GM10266 (cell line): Measurements from ENCODE around the gene AOX1.

ENCODE experiments used
- DNase-seq: peaks from one replicate; pipeline ENCODE4 v3.0.0; 2012; ENCODE audit errors: extremely low spot score
- TF ChIP-seq, protein P1 (sequence below): IDR thresholded peaks from 2 replicates; pipeline ENCODE4 v1.5.1; 2012; ENCODE audit warnings: mild to moderate bottlenecking, low read depth; ENCODE audit not compliant: control insufficient read depth, insufficient read depth; ENCODE audit errors: missing control alignments

AOX1 gene

DNA sequence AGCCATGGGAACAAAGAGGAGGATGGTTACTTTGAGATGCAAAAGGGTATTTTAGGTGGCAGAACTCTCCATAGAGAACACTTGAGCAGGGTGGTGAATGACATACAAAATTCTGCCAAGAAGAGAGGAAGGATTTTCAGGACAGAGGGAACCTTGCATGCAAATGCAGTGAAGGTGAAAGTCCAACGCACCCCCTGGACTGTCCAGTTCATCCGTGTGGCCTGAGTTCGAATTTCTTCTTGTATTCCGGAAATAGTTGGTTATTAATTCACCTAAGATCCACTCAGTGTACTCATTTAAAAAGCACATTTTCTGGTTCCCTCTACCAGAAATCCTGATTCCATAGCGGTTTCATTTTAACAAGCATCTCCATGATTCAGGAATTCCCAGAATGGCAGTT lies 5.5 kb downstream of the AOX1 start:
- DNase-seq: no peak
- TF ChIP-seq, protein P1, sequence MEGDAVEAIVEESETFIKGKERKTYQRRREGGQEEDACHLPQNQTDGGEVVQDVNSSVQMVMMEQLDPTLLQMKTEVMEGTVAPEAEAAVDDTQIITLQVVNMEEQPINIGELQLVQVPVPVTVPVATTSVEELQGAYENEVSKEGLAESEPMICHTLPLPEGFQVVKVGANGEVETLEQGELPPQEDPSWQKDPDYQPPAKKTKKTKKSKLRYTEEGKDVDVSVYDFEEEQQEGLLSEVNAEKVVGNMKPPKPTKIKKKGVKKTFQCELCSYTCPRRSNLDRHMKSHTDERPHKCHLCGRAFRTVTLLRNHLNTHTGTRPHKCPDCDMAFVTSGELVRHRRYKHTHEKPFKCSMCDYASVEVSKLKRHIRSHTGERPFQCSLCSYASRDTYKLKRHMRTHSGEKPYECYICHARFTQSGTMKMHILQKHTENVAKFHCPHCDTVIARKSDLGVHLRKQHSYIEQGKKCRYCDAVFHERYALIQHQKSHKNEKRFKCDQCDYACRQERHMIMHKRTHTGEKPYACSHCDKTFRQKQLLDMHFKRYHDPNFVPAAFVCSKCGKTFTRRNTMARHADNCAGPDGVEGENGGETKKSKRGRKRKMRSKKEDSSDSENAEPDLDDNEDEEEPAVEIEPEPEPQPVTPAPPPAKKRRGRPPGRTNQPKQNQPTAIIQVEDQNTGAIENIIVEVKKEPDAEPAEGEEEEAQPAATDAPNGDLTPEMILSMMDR: no peak

DNA sequence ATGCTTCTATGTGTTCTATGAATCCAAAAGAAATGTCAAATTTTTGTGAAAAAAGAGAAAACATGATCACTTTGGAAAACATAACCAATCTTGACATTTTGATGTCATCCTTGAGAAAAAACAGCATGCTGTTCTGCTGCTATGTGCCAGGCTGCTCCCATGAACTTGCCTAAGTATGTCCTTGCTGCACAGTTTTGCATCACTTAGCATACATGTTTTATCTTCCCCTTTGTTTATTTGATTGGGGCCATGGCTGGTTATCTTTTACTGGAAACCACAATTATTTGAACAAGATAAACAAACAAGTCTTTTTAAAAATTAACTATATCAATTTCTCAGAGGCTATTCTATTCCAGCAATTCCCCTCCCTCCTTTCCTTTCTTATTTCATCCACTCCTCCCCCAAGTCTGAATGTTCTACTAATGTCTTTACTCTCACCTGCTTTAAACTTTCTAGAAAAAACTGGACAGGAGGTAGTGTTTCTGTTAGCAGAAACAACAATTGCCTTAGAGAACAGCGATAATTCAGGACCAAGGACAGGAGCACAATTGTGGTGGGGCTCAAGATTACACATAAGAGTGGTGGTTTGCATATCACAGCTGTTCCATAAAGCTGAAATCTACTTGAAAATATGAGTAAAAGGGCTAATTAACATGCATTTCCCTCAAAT lies 6.7 kb downstream of the AOX1 start:
- TF ChIP-seq, protein P1: no peak

DNA sequence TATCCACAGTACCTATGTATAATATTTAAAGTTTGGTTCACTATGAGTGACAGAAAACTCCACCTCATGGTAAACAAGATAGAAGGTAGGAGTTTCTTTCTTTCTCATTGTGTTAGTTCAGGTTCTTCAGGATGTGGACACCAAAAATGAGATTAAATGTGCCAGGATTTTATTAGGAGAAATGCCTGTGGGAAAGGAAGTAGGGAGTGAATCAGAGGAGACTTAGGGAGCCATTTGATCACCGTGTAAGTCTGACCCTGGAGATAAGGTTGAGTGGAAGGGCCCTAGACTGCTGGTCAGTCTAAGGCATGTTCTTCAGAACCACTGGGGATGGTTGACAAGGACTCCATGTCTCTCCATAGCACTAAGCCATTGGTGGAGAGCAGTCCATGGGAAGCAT lies 8.1 kb downstream of the AOX1 start:
- DNase-seq: no peak
- TF ChIP-seq, protein P1: no peak

More for the DNA sequence above, 6.7 kb downstream of the AOX1 start:
- no peak for DNase-seq

DNA sequence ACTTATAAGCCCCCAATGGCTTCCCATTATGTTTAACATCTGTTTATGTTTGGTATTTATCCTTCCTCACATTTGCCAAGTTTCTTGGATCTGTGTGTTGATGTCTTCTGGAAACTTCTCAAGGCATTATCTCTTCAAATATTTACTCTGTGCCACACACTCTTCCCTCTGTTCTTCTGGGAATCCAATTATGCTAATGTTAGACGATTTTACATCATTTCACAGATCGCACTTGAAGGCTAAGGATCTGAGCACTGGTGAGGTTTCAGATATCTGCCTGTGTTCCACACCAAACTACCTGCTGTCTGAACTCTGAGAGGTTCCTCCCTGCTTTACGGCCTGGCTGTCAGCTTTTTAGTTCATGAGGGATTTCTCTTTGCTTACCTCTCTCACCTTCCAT lies 10.1 kb downstream of the AOX1 start:
- TF ChIP-seq, protein P1: no peak

DNA sequence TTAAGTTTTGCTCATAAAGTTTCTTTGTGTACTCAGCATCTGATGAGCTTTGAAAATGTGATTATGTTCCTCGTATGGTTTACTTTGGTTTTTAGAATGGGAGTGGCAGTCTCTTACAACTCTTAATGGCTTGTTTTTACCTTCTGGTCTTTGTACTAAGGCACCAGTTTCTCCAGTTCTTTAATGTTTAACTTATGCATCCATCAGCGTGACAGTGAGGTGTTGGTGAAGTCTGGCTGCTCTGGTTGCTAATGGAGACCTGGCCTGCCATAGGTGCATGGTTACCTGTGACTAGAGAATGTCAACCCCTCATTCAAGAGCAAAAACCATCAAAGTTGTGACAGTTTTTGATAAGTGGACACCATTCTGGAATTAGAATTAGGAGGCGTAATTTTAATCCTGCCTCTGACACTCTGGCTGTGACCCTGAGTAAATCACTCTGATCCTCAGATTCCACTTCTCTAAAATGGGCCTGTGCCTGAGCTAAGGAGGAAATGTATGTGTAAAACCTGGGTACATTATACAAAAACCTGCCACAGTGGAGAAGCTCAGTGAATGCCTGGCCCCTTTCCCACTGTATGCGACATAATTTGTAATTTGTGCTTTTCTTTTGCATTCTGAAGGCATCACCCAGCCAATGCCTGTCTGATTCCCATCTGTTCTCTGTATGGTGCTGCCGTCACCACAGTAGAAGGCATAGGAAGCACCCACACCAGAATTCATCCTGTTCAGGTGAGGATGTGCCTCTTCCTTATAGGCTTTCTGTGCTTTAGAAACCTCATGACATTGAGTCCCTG lies 11.2 kb downstream of the AOX1 start:
- DNase-seq: no peak
- TF ChIP-seq, protein P1: no peak

More for the DNA sequence above, 10.1 kb downstream of the AOX1 start:
- no peak for DNase-seq

DNA sequence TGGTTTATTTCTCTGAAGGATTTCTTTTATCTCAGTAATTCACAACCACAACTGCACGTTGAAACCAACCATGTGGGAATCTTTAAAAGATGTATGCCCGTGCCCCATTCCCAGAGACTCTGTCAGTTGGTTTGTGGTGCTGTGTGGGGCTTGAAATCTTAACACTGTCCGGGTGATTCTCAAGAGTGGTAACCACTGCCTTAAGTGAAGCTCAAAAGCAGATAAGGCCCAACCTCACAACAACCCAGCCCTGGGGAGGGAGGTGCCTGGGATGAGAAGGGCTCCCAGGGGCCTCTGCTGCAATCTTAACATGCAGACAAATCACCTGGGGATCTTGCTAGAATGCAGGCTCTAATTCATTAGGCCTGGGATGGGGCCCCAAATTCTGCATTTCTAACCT lies 13.4 kb downstream of the AOX1 start:
- DNase-seq: no peak
- TF ChIP-seq, protein P1: no peak
